Kasumi-1 (cell line): ENCODE measurements around the gene ESRRA.
A peak's percentile ranks its signal among the peaks of the same experiment; 100 is the strongest.

Experiments
- DNase-seq, 2 experiments: peaks; one replicate each; lab custom pipeline; 2025; lab: John Stamatoyannopoulos, UW

Gene ESRRA

DNA sequence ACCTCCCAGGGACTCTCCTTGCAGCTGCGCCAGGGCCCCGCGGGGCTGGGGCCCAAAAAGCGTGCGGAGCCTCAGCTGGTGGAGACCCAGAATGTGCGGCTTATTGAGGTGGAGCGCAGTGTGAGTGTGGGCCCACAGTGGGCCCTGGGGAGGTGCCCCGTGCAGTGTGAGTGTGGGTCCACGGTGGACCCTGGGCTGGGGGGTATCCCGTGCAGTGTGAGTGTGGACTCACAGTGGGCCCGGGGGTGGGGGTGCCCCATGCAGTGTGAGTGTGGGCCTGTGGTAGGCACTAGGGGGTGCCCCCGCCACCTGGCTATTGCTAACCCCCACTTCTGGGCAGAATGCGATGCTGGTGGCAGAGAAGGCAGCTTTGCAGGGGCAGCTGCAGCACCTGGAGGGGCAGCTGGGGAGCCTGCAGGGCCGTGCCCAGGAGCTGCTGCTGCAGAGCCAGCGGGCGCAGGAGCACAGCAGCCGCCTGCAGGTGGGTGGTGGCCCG lies 45.9 kb downstream of the ESRRA start:
- no peak for DNase-seq

DNA sequence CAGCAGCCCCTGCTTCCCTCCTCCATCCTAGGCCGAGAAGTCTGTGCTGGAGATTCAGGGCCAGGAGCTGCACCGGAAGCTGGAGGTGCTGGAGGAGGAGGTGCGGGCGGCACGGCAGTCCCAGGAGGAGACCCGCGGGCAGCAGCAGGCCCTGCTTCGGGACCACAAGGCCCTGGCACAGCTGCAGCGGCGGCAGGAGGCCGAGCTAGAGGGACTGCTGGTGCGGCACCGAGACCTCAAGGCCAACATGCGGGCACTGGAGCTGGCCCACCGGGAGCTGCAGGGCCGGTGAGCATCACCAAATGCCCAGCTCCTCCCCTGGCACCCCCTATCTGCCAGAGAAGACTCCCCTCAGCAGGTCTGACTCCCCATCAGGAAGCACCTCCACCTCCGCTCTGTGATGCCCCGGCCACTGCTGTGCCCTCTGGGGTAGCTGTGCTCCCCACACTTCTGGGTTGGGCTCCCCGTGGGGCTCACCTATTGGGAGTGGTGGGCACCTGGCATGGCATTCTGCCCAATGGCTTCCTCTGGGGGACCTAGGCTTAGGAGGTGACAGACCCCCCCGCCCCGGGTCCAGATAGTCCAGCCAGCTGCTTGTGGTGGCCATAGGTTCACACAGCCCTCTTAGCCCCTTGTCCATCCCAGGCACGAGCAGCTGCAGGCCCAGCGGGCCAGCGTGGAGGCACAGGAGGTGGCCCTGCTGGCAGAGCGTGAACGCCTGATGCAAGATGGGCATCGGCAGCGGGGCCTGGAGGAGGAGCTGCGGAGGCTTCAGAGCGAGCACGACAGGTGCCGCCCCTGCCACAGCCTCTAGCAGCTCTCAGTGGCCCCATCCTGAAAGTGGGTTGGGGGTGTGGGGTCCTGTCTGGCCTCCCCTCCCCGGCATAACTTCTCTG lies 47.0 kb downstream of the ESRRA start:
- no peak for DNase-seq

DNA sequence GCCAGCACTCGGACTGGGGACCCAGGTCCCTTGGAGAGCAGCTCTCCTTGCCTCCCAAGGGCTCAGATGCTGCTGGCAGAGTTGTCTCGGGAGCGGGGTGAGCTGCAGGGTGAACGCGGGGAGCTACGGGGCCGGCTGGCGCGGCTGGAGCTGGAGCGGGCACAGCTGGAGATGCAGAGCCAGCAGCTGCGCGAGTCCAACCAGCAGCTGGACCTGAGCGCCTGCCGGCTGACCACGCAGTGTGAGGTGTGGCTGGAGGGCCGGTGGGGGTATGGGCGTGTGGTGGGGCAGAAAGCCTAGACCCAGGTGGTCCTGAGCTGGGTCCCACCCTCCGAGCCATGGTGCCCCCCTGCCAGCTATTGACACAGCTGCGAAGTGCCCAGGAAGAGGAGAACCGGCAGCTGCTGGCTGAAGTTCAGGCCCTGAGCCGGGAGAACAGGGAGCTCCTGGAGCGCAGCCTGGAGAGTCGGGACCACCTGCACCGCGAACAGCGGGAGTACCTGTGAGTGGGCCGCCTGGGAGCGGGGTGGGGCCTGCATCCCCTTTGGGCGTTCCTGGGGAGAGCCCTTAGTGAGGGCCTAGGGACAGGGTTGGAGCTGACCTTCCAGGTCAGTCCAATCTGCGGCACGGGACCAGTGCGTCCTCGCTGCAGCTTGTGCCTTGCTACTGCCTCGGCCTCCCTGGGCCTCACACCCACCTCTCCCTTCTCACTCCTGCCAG lies 47.8 kb downstream of the ESRRA start:
- no peak for DNase-seq

DNA sequence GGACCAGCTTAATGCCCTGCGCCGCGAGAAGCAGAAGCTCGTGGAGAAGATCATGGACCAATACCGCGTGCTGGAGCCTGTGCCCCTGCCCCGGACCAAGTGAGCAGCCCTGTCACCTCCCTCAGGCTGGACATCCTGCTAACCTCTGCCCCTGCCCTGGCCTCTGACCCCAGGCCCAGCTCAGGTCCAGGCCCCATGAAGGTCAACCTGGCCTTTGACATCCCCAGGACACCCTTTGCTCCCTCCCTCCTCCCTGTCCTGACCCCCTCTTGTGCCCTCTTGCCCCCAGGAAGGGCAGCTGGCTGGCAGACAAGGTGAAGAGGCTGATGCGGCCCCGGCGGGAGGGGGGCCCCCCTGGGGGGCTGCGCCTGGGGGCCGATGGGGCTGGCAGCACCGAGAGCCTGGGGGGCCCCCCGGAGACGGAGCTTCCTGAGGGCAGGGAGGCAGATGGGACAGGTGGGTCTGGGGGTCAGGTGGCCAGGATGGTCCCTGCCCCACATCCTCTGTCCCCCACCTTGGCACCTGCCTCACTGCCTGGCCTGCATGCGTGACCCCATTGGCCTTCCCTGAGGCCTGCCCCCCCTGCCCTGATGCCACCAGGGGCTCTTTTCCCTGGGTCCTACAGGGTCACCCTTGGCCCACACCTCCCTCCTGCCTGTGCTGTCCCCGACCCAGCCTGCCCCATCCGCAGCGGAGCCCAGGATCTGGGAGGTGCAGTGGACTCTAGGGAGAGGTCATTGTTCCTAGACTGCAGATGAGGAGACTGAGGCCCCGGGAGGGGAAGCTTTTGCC lies 48.6 kb downstream of the ESRRA start:
- no peak for DNase-seq

DNA sequence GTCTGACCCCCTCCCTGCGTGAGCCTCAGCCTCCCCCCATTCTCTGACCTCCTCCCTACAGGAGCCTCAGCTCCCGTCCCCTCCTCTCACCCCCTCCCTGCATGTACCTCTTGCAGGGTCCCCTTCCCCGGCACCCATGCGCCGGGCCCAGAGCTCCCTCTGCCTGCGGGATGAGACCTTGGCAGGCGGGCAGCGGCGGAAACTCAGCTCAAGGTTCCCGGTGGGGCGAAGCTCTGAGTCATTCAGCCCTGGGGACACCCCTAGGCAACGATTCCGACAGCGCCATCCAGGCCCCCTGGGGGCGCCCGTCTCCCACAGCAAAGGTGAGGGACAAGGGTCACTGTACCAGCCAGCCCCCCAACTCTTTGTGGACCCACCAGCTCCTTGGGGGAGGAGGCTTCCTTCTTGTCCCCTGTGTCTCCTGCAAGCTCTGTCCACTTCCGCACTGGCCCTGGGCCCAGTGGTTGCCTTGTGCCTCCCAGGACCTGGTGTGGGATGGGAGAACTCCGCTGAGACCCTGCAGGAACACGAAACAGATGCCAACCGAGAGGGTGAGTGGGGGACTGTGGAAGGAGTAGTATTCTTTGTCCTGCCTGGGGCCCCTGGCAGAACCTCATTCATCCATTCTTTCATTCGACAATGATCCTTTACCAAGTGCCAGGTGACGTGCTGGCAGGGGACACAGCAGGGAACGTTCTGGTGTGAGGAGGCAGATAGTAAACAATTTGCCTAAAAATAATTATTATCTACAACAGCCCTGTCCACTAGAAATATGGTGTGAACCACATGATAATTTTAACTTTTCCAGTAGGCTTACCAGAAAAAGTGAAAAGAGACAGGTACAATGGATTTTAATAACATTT lies 50.0 kb downstream of the ESRRA start:
- DNase-seq = peak; percentile 89 to 91

DNA sequence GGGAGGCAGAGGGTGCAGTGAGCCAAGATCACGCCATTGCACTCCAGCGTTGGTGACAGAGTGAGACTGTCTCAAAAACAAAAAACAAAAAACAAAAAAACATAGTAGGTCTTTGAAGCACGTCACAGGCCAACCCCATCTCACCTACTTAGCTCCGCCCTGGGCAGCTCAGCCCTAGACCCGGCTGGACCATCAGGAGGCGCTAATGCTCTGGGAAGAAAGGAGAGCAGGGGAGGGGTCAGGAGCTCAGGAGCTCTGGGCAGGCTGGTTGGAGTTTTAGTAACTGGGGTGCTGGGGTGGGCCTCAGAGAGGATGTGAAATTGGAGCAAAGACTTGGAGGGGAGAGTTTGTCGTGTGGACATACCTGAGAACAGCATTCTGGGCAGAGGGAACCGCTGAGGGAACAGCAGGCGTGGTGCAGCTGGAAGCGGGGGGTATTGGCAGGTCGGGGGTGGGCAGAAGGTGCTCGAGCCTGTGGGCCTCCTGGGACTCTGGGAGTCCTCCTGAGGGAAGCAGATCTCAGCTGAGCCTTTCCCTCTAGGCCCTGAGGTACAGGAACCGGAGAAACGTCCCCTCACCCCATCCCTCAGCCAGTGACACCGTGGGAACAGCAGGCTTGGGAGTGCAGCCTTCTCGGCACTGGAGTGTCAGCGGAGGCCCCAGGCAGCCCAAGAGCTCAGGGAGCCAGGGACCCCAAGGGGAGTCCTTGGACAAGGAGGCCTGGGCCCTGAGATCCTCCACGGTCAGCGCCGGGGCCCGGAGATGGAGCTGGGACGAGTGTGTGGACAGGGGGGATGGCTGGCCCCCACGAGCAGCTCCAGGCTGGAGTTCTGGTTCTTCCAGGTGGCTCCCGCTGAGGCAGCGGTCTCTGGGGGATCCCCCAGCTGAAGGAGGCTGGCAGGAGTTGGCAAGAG lies 51.4 kb downstream of the ESRRA start:
- DNase-seq = peak; percentile 49 to 54

DNA sequence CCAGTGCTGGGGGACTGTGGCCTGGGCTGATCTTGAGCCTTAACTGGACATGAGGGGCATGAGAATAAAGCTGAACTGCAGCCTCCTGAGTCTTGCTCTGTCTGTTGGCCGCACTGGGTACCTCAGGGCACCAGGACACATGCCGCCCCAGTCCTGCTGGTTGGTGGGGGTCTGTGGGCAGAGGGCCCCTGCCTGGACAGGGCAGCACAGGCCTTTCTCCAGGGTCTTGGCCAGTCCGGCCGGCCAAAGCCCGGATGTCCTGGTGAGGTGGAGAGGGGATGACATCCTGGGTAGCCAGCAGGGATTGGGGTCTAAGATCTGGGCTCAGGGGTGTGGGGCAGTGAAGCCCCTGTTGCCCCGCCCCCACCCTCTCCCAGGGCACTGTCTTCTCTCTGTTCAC lies 52.1 kb downstream of the ESRRA start:
- DNase-seq = no peak

DNA sequence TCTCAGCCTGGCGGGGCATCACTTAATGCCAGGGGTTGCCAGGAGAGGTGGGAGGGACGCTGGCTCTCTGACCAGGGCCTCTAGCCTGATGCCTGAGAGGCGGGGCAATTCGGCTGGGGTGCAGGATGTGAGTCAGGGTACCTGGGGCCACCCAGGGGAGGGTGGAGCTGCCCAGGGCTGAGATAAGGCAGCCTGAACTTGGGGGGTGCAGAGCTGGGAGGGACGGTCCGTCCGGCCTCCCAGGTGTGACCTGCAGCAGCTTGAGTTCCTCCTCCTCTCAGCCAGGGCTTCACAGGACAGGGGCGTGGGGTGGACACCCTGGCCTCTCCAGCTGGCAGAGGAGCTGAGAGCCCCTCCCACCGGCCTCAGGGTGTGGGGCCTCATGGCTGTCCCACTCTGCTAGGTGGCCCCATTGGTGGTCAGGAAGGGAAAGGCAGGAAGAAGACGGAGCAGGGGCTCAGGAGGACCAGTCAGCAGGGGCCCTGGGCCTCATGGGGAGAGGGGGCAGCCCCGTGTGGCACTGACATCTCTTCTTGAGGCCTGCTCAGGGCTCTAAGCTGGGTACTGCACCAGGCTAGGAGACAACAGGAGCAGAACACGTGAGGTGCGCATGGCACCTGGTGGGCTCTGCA lies 52.7 kb downstream of the ESRRA start:
- no peak for DNase-seq

DNA sequence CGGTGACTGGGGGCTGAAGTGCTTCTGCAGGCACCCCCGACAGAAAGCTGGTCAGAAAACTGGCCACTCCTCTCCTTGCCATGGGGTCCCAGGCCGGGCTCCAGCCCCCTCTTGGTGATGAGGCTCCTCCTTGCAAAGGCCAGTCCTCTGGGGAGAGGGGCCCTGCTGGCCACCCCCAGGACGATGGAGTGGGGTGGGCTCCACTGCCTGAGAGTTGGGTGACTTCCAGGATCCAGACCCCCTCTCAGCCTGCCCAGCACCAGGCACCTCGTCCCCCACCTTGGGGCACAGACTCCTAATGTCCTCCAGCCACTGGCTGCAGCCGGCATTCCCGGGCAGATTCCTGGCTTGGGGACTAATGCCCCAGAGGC lies 53.2 kb downstream of the ESRRA start:
- no peak for DNase-seq

DNA sequence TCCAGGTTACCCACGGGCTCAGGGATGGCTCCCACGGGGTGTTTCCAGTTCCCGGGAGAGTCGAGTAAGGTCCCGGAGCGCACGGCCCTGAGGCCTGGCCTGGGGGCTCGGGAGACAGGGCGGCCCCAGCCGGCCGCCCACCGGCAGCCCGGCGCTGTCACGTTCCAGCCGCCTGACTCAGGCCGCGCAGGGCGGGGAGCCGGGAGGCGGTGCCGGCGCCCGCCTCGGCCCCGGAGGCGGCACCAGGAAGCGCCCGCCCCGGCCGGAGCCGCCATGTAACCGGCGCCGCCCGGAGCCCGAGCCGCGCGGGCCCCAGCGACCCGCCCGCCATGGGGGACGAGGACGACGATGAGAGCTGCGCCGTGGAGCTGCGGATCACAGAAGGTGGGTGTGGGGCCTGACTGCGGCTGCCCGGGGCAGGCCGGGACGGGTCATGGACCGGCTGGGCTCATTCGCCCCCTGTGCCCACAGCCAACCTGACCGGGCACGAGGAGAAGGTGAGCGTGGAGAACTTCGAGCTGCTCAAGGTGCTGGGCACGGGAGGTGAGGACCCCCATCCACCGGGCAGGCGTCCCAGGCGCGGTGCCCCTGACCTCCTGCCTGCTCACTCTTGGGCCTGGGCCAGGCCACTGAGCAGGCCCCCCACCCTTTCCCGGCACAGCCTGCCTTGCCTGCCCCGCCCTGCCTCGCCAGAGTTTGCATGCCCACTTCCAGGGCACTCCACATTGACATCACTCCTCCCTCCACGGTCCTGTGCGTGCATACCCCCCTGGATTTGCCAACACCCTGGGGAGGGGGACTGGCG lies 53.8 kb downstream of the ESRRA start, which contains the start of gene RPS6KA4:
Gene RPS6KA4 (plus strand): TSS at position 256 of the 805 bp plus-strand sequence. CDS start 74 bp downstream, at position 330.
- DNase-seq = peak in 1 of 2 experiments; percentile 13

DNA sequence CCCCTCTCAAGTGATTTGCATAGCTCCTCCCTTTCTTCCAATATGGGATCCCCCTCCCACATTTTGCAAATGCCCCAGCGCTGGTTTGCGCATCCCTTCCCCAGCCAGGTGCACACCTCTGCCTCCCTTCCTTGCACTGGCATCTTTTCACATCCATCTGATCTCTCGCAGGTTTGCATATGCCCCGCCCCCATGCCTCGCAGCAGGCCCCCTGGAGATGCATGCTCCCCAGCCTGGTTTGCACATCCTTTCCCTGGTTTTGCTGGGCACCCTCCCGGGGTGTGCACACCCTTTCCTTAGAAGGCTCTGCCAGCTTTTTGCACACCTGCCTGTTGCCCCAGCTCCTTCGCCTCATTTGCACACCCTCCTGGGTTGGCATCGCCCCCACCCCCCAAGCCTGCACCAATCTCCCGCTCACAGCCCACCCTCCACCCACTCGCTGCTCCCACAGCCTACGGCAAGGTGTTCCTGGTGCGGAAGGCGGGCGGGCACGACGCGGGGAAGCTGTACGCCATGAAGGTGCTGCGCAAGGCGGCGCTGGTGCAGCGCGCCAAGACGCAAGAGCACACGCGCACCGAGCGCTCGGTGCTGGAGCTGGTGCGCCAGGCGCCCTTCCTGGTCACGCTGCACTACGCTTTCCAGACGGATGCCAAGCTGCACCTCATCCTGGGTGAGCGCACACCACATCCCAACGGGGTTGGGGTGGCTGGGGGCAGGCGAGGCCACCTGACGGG lies 54.6 kb downstream of the ESRRA start:
- peak; percentile 41 to 73 for DNase-seq

DNA sequence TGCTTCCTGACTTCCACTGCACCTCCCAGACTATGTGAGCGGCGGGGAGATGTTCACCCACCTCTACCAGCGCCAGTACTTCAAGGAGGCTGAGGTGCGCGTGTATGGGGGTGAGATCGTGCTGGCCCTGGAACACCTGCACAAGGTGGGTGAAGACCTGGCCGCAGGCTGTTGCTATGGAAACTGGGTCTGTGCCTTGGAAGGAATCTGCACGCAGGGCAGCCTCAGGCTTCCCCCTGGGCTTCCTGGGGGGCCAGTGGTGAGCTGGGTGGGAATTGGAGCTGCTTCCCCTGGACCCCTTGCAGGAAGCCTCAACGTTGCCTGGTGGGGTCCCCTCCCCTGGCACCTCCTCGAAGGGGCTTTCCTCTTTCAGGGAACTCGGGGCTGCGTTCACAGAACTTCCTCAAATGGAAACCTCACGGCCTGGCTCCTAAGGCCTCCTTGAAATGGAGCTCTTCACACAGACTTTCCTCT lies 55.2 kb downstream of the ESRRA start:
- peak; percentile 78 to 83 for DNase-seq

DNA sequence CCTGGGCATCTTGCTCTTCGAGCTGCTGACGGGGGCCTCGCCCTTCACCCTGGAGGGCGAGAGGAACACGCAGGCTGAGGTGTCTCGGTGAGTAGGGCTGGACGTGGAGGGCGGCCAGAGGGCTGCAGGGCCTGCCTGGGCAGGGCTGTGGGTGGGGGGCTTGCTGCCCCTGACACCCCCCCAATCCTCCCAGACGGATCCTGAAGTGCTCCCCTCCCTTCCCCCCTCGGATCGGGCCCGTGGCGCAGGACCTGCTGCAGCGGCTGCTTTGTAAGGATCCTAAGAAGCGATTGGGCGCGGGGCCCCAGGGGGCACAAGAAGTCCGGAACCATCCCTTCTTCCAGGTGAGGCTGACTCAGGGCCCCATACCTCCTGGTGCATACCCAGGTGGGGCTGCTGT lies 56.3 kb downstream of the ESRRA start:
- DNase-seq = no peak

DNA sequence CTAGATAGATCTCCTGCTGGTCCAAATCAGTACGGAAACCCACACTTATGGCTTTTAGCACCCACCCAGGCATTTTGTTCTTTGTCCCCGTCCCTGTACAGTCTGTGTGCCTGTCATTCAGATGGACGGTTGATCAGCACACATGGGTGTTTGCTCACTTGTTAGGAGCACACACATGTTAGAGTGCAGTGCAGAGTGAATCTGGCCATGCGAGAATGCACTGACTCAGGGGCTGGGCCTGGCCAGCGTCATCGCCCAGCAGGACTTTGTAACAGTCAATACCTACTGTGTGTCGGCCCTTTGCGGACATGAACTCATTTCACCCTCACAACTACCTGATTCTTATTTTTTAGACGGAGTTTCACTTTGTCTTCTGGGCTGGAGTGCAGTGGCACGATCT lies 57.0 kb downstream of the ESRRA start:
- no peak for DNase-seq

DNA sequence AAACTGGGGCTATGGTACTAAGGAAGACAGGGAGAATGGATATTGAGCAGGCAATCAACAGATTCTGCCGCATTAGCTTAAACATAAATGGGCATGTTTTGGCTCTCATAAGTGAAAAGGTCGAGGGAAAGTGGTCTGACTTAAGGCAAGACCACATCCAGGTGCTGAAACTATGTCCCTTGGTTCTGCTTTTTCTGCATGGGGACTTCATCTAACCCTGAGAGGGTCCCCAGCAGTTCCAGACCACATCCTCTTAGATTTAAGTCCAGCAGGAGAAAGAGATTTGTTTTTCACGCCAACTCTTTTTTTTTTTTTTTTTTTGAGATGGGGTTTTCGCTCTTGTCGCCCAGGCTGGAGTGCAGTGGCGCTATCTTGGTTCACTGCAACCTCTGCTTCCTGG lies 59.1 kb downstream of the ESRRA start:
- no peak for DNase-seq

DNA sequence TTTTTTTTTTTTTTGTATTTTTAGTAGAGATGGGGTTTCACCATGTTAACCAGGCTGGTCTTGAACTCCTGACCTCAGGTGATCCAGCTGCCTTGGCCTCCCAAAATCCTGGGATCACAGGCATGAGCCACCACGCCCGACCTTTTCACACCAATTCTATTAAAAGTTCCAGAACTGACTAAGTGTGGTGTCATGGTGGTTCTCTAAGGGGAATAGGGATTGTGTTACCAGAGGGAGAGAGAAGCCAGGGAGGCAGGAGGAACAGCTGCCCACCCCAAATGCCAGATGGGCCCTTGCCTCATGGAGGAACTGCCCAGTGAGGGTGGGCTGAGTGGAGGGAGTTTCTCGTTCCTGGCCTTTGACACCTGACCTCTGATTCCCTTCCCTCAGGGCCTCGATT lies 59.6 kb downstream of the ESRRA start:
- no peak for DNase-seq
